DND-41 (cell line): ENCODE data around the gene POLR1B.

Experiments
- ATAC-seq: fragments of 200-7000 bp; cut with Tn5 transposase; 3 replicates; pipeline ENCODE4 v1.9.1; 2021; ENCODE audit warnings: low read depth; ENCODE audit not compliant: insufficient read depth
- DNase-seq: peaks from one replicate; pipeline ENCODE4 v3.0.0-alpha.2; 2020
- H2AFZ ChIP-seq: 2 replicates; pipeline ENCODE4 v1.6.0; 2012; ENCODE audit warnings: low read depth, low read length
- H3K27ac ChIP-seq: 2 replicates; pipeline ENCODE4 v1.5.1; 2012; ENCODE audit warnings: low read length, inconsistent platforms
- H3K27me3 ChIP-seq: fragments of 200-600 bp; sonication (generic); 2 replicates; pipeline ENCODE4 v1.6.0; 2012; ENCODE audit warnings: low read length, mild to moderate bottlenecking, inconsistent platforms; ENCODE audit not compliant: insufficient read depth, poor library complexity
- H3K36me3 ChIP-seq: 2 replicates; pipeline ENCODE4 v1.5.1; 2012; ENCODE audit warnings: low read length, inconsistent platforms; ENCODE audit not compliant: insufficient read depth
- H3K4me1 ChIP-seq: 2 replicates; pipeline ENCODE4 v1.5.1; 2012; ENCODE audit warnings: mild to moderate bottlenecking, low read length; ENCODE audit not compliant: insufficient read depth
- H3K4me2 ChIP-seq: 2 replicates; pipeline ENCODE4 v1.6.0; 2012; ENCODE audit warnings: mild to moderate bottlenecking, moderate library complexity, low read length, inconsistent platforms; ENCODE audit not compliant: insufficient read depth
- H3K4me3 ChIP-seq, 2 experiments: fragments of 200-600 bp in 1 of 2; shearing (Covaris generic) in 1 of 2; 2 replicates each; pipeline ENCODE4 v1.5.1; 2012 to 2016; ENCODE audit warnings: inconsistent platforms in 2 of 2, low read length in 2 of 2, mild to moderate bottlenecking in 2 of 2, low read depth in 1 of 2, moderate library complexity in 1 of 2
- H3K79me2 ChIP-seq: 2 replicates; pipeline ENCODE4 v1.6.0; 2012; ENCODE audit warnings: low read length, inconsistent platforms; ENCODE audit not compliant: insufficient read depth
- H3K9ac ChIP-seq: 2 replicates; pipeline ENCODE4 v1.6.0; 2012; ENCODE audit warnings: low read depth, mild to moderate bottlenecking, inconsistent platforms, low read length, moderate library complexity
- H3K9me3 ChIP-seq: 2 replicates; pipeline ENCODE4 v1.5.1; 2012; ENCODE audit warnings: low read length, moderate library complexity, mild to moderate bottlenecking, inconsistent platforms; ENCODE audit not compliant: insufficient read depth, severe bottlenecking
- H4K20me1 ChIP-seq: 2 replicates; pipeline ENCODE4 v1.6.0; 2012; ENCODE audit warnings: low read length; ENCODE audit not compliant: insufficient read depth
- EZH2 ChIP-seq: IDR thresholded peaks from 3 replicates; pipeline ENCODE4 v1.6.1; 2012; ENCODE audit warnings: borderline replicate concordance, low read depth, mild to moderate bottlenecking, moderate library complexity, low read length, inconsistent platforms; ENCODE audit not compliant: severe bottlenecking
- TF ChIP-seq, protein P1 (sequence below): IDR thresholded peaks from 2 replicates; pipeline ENCODE4 v1.5.1; 2012; ENCODE audit warnings: borderline replicate concordance, low read length, moderate library complexity, mild to moderate bottlenecking; ENCODE audit not compliant: poor library complexity, severe bottlenecking; ENCODE audit errors: extremely low read depth

POLR1B gene

DNA sequence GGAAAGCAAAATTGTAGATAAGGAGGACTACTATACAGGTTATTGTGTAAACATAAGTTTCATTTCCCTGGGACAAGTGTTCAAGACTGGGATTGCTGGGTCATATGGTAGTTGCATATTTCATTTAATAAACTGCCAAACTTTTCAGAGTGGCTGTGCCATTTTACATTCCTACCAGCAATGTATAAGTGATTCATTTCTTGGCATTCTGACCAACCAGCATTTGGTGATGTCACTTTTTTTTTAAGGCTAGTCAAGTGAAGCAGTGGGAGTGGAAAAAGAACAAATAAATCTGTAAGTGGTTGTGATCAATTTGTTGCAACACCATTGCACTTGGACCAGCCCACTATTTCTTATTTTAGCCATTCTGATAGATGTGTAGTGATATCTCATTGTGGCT lies 37.0 kb downstream of the POLR1B start:
- H3K27me3 ChIP-seq = no peaks in the 10 kb centered on the region
- no peaks in the 10 kb centered on the region for H3K4me1 ChIP-seq
- no peak overlapping the region for H3K27ac ChIP-seq
- no peaks in the 10 kb centered on the region for H3K9me3 ChIP-seq
- DNase-seq (no peak), ATAC-seq (no peak)
- no peak overlapping the region for H3K9ac ChIP-seq
- peaks cover 2% of the 10 kb centered on the region; the same call in 1 of the 2 replicates for H4K20me1 ChIP-seq
- H2AFZ ChIP-seq = no peak overlapping the region
- H3K4me2 ChIP-seq = no peak overlapping the region
- TF ChIP-seq, protein P1, sequence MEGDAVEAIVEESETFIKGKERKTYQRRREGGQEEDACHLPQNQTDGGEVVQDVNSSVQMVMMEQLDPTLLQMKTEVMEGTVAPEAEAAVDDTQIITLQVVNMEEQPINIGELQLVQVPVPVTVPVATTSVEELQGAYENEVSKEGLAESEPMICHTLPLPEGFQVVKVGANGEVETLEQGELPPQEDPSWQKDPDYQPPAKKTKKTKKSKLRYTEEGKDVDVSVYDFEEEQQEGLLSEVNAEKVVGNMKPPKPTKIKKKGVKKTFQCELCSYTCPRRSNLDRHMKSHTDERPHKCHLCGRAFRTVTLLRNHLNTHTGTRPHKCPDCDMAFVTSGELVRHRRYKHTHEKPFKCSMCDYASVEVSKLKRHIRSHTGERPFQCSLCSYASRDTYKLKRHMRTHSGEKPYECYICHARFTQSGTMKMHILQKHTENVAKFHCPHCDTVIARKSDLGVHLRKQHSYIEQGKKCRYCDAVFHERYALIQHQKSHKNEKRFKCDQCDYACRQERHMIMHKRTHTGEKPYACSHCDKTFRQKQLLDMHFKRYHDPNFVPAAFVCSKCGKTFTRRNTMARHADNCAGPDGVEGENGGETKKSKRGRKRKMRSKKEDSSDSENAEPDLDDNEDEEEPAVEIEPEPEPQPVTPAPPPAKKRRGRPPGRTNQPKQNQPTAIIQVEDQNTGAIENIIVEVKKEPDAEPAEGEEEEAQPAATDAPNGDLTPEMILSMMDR = no peak
- no peak for TF ChIP-seq EZH2
- H3K4me3 ChIP-seq = no peak overlapping the region
- H3K36me3 ChIP-seq = peaks cover 33% of the 10 kb centered on the region
- no peaks in the 10 kb centered on the region for H3K79me2 ChIP-seq

DNA sequence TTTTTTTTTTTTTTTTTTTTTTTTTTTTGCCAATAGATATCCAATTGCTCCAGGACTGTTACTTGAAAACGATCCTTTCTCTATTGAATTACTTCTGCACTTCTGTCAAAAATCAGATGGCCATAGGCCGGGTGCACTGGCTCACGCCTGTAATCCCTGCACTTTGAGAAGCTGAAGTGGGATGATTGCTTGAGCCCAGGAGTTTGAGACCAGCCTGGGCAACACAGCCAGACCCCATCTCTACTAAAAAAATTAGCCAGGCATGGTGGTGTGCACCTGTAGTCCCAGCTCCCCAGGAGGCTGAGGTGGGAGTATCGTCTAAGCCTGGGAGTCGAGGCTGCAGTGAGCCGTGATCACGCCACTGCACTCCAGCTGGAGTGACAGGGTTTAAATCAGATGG lies 37.8 kb downstream of the POLR1B start:
- no peak overlapping the region for H3K27ac ChIP-seq
- no peak for TF ChIP-seq EZH2
- TF ChIP-seq, protein P1 = no peak

DNA sequence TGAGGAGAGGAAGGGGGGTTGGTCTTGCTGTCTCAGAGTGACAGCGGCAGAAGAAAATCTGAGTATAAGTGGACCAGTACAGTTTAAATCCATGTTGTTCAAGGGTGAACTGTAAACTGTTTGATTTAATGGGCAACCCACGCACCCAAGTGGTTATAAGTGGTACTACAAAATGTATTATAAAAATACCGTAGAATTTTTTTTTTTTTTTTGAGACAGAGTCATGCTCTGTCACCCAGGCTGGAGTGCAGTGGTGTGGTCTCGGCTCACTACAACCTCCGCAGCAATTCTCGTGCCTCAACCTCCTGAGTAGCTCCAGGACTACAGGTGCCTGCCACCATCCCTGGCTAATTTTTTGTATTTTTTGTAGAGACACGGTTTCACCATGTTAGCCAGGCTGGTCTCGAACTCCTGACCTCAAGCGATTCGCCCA lies 40.1 kb downstream of the POLR1B start:
- H3K4me2 ChIP-seq = no peak overlapping the region
- ATAC-seq = peak; percentile 81
- H3K27ac ChIP-seq = no peak overlapping the region

More for the DNA sequence above, 37.8 kb downstream of the POLR1B start:
- H4K20me1 ChIP-seq = peaks cover 2% of the 10 kb centered on the region; the same call in 1 of the 2 replicates
- H3K9me3 ChIP-seq = no peaks in the 10 kb centered on the region
- no peak overlapping the region for H3K9ac ChIP-seq
- no peaks in the 10 kb centered on the region for H3K27me3 ChIP-seq
- no peak overlapping the region for H3K4me3 ChIP-seq
- no peak for DNase-seq
- ATAC-seq = no peak
- H3K4me1 ChIP-seq = no peaks in the 10 kb centered on the region
- no peaks in the 10 kb centered on the region for H3K79me2 ChIP-seq
- H3K4me2 ChIP-seq = no peak overlapping the region
- H2AFZ ChIP-seq = no peak overlapping the region
- peaks cover 24% of the 10 kb centered on the region for H3K36me3 ChIP-seq

More for the DNA sequence above, 40.1 kb downstream of the POLR1B start:
- TF ChIP-seq, protein P1 = peak; percentile 64
- no peak for TF ChIP-seq EZH2
- peaks cover 3% of the 10 kb centered on the region; the same call in 1 of the 2 replicates for H3K36me3 ChIP-seq
- DNase-seq = peak; percentile 47
- H3K79me2 ChIP-seq = no peaks in the 10 kb centered on the region
- H3K27me3 ChIP-seq = no peaks in the 10 kb centered on the region
- H4K20me1 ChIP-seq = no peaks in the 10 kb centered on the region
- H3K4me3 ChIP-seq = no peak overlapping the region
- no peaks in the 10 kb centered on the region for H3K9me3 ChIP-seq
- no peak overlapping the region for H3K9ac ChIP-seq
- H3K4me1 ChIP-seq = no peaks in the 10 kb centered on the region
- no peak overlapping the region for H2AFZ ChIP-seq
